ENCODE results near the gene TGFBR3. TPM values are rescaled to one million over a fixed set of nuclear protein-coding genes. Genes with fewer than 3 reads are reported as not detected.

TGFBR3 gene
- total RNA-seq, 1 experiment from 2014 or later: 12.2 TPM

DNA sequence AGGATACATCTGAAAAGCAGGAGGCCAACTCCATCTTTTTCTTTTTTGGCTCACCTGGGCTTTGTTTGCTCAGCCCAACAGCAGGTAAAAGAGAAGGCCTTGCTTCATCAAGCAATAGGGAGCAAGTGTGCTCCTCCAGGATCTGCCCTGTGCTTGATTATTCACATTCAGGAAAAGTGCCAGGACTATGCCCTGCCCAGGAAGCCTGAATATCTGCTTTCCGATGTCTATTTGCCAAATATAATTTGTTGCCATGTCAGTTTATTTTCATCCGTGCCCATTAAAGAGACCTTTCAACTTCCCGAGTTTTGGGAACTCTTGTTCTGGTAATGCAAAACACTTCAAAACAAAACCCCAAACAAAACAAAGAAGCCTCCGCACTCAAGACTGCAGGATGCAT, 200.0 kb downstream of the TGFBR3 start:
- H3K27me3 ChIP-seq (replicated peaks; ENCODE audit: control insufficient read depth, insufficient read depth, low read length): no peaks in the 10 kb centered on the region
- H3K27ac Mint-ChIP-seq (ENCODE audit: unreplicated experiment): no peak overlapping the region
- no peaks in the 10 kb centered on the region for H3K9me3 ChIP-seq
- BruUV-seq (replicated peaks): no TSS peak
- no peaks in the 10 kb centered on the region for H3K9me3 Mint-ChIP-seq (ENCODE audit: unreplicated experiment)
- no peak overlapping the region for H3K4me3 Mint-ChIP-seq (ENCODE audit: unreplicated experiment)
- H3K36me3 Mint-ChIP-seq (ENCODE audit: insufficient read depth, unreplicated experiment): no peaks in the 10 kb centered on the region
- no peak overlapping the region for H3K4me3 ChIP-seq (ENCODE audit: low read depth, low read length)
- H3K27me3 Mint-ChIP-seq (ENCODE audit: insufficient read depth, unreplicated experiment): no peaks in the 10 kb centered on the region
- TF ChIP-seq CTCF (IDR thresholded peaks at IDR 0.05; ENCODE audit: insufficient read depth in 1 of 2, low read depth in 1 of 2, low read length in 1 of 2, severe bottlenecking in 1 of 2, unreplicated experiment in 1 of 2): no peak
- POLR2A ChIA-PET: no interaction called here
- H3K4me1 Mint-ChIP-seq (ENCODE audit: low read depth, unreplicated experiment): peaks cover 8% of the 10 kb centered on the region
- intact Hi-C loops (cut with micrococcal nuclease; ENCODE audit: unreplicated experiment): no loop called here
- no peaks in the 10 kb centered on the region for H3K4me1 ChIP-seq
- no peak for DNase-seq
- no peaks in the 10 kb centered on the region for H3K36me3 ChIP-seq (ENCODE audit: control insufficient read depth, insufficient read depth, low read length)
- CTCF ChIA-PET: no interaction called here

- BruUV-seq (replicated peaks): no TSS peak
- H3K36me3 ChIP-seq (ENCODE audit: control insufficient read depth, insufficient read depth, low read length): no peaks in the 10 kb centered on the region
- no peak overlapping the region for H3K4me3 ChIP-seq (ENCODE audit: low read depth, low read length)
- no peaks in the 10 kb centered on the region for H3K9me3 ChIP-seq
- POLR2A ChIA-PET: no interaction called here
- TF ChIP-seq CTCF (IDR thresholded peaks at IDR 0.05; ENCODE audit: insufficient read depth in 1 of 2, low read depth in 1 of 2, low read length in 1 of 2, severe bottlenecking in 1 of 2, unreplicated experiment in 1 of 2): no peak
- H3K27me3 ChIP-seq (replicated peaks; ENCODE audit: control insufficient read depth, insufficient read depth, low read length): no peaks in the 10 kb centered on the region
- H3K4me3 Mint-ChIP-seq (ENCODE audit: unreplicated experiment): no peak overlapping the region
- H3K36me3 Mint-ChIP-seq (ENCODE audit: insufficient read depth, unreplicated experiment): peaks cover 5% of the 10 kb centered on the region
- DNase-seq: no peak
- H3K4me1 ChIP-seq: no peaks in the 10 kb centered on the region
- CTCF ChIA-PET: no interaction called here
- no peak overlapping the region for H3K27ac Mint-ChIP-seq (ENCODE audit: unreplicated experiment)
- intact Hi-C loops (cut with micrococcal nuclease; ENCODE audit: unreplicated experiment): no loop called here
- H3K9me3 Mint-ChIP-seq (ENCODE audit: unreplicated experiment): no peaks in the 10 kb centered on the region
- peaks cover 8% of the 10 kb centered on the region for H3K4me1 Mint-ChIP-seq (ENCODE audit: low read depth, unreplicated experiment)
- H3K27me3 Mint-ChIP-seq (ENCODE audit: insufficient read depth, unreplicated experiment): no peaks in the 10 kb centered on the region
Measured at GRCh38 chr1:91684481-91685196, 201.3 kb downstream of the TGFBR3 start.

DNA sequence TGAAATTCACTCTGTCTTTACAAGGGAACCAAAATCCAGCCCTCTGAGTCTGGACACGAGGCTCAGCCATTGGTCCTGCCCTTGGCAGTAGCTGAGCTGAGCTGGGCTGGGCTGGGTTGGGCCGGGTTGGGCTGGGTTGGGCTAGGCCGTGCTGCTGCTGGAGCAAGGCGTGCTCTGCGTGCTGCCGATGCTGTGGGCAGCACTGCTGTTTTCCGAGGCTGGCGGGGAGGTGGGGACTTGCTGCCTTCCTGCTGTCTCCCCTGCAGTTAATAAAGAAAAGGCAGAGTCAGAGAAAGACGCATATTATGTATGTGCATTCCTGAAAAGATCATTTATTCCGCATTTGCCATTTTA, 202.4 kb downstream of the TGFBR3 start:
- Histone ChIP-seq H3K4me1 (no peaks in the 10 kb centered on the region), H3K36me3 (ENCODE audit: control insufficient read depth, insufficient read depth, low read length) (no peaks in the 10 kb centered on the region), H3K9me3 (no peaks in the 10 kb centered on the region), H3K4me3 (ENCODE audit: low read depth, low read length) (no peak overlapping the region), H3K27me3 (replicated peaks; ENCODE audit: control insufficient read depth, insufficient read depth, low read length) (no peaks in the 10 kb centered on the region)
- no peak for DNase-seq
- intact Hi-C loops (cut with micrococcal nuclease; ENCODE audit: unreplicated experiment): no loop called here
- no peak overlapping the region for H3K4me3 Mint-ChIP-seq (ENCODE audit: unreplicated experiment)
- POLR2A ChIA-PET: interaction anchor here (0.5 kb wide), 1 partner anchor 48 kb away, joined by 5 read pairs; no protein-coding TSS in a partner anchor
- no TSS peak for BruUV-seq (replicated peaks)
- H3K27me3 Mint-ChIP-seq (ENCODE audit: insufficient read depth, unreplicated experiment): no peaks in the 10 kb centered on the region
- H3K27ac Mint-ChIP-seq (ENCODE audit: unreplicated experiment): no peak overlapping the region
- no peaks in the 10 kb centered on the region for H3K9me3 Mint-ChIP-seq (ENCODE audit: unreplicated experiment)
- CTCF ChIA-PET: no interaction called here
- H3K4me1 Mint-ChIP-seq (ENCODE audit: low read depth, unreplicated experiment): peaks cover 8% of the 10 kb centered on the region
- H3K36me3 Mint-ChIP-seq (ENCODE audit: insufficient read depth, unreplicated experiment): peaks cover 5% of the 10 kb centered on the region
- no peak for TF ChIP-seq CTCF (IDR thresholded peaks at IDR 0.05; ENCODE audit: insufficient read depth in 1 of 2, low read depth in 1 of 2, low read length in 1 of 2, severe bottlenecking in 1 of 2, unreplicated experiment in 1 of 2)
